ENCODE data around the gene PIEZO2. TPM values are rescaled to one million over a fixed set of nuclear protein-coding genes. Genes with fewer than 3 reads are reported as not detected.

Gene PIEZO2
- total and polyA plus RNA-seq, 10 donors = 0.42 to 13.0 (median 8.0) TPM

- TF ChIP-seq POLR2A (IDR thresholded peaks at IDR 0.05) (no peak), POLR2AphosphoS5 (IDR thresholded peaks at IDR 0.05) (no peak)
- TF ChIP-seq, protein P1, sequence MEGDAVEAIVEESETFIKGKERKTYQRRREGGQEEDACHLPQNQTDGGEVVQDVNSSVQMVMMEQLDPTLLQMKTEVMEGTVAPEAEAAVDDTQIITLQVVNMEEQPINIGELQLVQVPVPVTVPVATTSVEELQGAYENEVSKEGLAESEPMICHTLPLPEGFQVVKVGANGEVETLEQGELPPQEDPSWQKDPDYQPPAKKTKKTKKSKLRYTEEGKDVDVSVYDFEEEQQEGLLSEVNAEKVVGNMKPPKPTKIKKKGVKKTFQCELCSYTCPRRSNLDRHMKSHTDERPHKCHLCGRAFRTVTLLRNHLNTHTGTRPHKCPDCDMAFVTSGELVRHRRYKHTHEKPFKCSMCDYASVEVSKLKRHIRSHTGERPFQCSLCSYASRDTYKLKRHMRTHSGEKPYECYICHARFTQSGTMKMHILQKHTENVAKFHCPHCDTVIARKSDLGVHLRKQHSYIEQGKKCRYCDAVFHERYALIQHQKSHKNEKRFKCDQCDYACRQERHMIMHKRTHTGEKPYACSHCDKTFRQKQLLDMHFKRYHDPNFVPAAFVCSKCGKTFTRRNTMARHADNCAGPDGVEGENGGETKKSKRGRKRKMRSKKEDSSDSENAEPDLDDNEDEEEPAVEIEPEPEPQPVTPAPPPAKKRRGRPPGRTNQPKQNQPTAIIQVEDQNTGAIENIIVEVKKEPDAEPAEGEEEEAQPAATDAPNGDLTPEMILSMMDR (IDR thresholded peaks at IDR 0.05 in 8 of 11, conservative IDR thresholded peaks at IDR 0.05 in 3 of 11) = no peak
- H3K4me3 ChIP-seq = no peak overlapping the region
Observed at GRCh38 chr18:10745971-10746370, 403.4 kb downstream of the PIEZO2 start.

GRCh38 chr18:10745219-10745618, 404.1 kb downstream of the PIEZO2 start:
- TF ChIP-seq, protein P1 (IDR thresholded peaks at IDR 0.05 in 8 of 11, conservative IDR thresholded peaks at IDR 0.05 in 3 of 11) = no peak
- TF ChIP-seq POLR2A (IDR thresholded peaks at IDR 0.05) (no peak), POLR2AphosphoS5 (IDR thresholded peaks at IDR 0.05) (no peak)
- intact Hi-C loops (cut with DNase I; ENCODE audit: low total_unique reads) = no loop called here
- WGBS, 5 donors = 77 to 83% (median 80%) methylated on average over 8 of the region's 8 CpGs

More at GRCh38 chr18:10745971-10746370, 403.4 kb downstream of the PIEZO2 start:
- H3K36me3 ChIP-seq = no peaks in the 10 kb centered on the region
- no peak overlapping the region for H3K27ac ChIP-seq
- no peaks in the 10 kb centered on the region for H3K9me3 ChIP-seq
- no peaks in the 10 kb centered on the region for H3K4me1 ChIP-seq
- DNase-seq = no peak
- no peaks in the 10 kb centered on the region for H3K27me3 ChIP-seq (replicated peaks in 1 of 7)
- intact Hi-C loops (cut with DNase I; ENCODE audit: low total_unique reads) = no loop called here
- WGBS, 5 donors = 84 to 90% (median 88%) methylated on average over 3 of the region's 3 CpGs

DNA sequence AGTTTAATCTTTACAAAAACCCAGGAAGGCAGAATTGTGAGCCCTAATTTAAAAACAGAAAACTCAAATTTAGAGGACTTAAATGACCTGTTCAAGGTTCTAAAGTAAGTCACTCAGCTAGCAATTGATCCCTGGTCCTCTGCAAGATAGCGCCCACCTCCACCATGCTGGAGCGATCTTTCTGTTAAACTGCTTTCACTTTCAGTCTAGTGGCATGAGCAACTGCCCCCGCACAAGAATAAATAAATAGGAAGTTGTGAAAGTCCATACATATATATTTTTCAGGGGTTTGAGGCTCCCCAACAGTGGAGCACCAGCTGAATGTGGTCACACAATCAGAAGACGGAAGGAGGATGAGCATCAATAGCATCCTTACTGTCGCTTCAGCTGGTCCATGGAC, 405.6 kb downstream of the PIEZO2 start:
- Histone ChIP-seq H3K4me1 (no peaks in the 10 kb centered on the region), H3K27ac (no peak overlapping the region), H3K9me3 (no peaks in the 10 kb centered on the region), H3K27me3 (replicated peaks in 1 of 7) (no peaks in the 10 kb centered on the region), H3K36me3 (no peaks in the 10 kb centered on the region), H3K4me3 (peak overlapping the region in 1 of 8 donors; percentile 27)
- 51 to 73% (median 63%) methylated on average over 5 of the region's 5 CpGs for WGBS, 5 donors
- intact Hi-C loops (cut with DNase I; ENCODE audit: low total_unique reads) = no loop called here
- TF ChIP-seq POLR2AphosphoS5 (IDR thresholded peaks at IDR 0.05) = no peak
- TF ChIP-seq, protein P1 (IDR thresholded peaks at IDR 0.05 in 8 of 11, conservative IDR thresholded peaks at IDR 0.05 in 3 of 11) = no peak
- TF ChIP-seq POLR2A (IDR thresholded peaks at IDR 0.05) = no peak
- no peak for DNase-seq

More at GRCh38 chr18:10745219-10745618, 404.1 kb downstream of the PIEZO2 start:
- H3K36me3 ChIP-seq = no peaks in the 10 kb centered on the region
- DNase-seq = no peak
- H3K27ac ChIP-seq = no peak overlapping the region
- no peaks in the 10 kb centered on the region for H3K4me1 ChIP-seq
- H3K4me3 ChIP-seq = no peak overlapping the region
- no peaks in the 10 kb centered on the region for H3K9me3 ChIP-seq
- H3K27me3 ChIP-seq (replicated peaks in 1 of 7) = no peaks in the 10 kb centered on the region

- intact Hi-C loops (cut with DNase I; ENCODE audit: low total_unique reads) = no loop called here
- H3K27me3 ChIP-seq (replicated peaks in 1 of 7) = no peaks in the 10 kb centered on the region
- TF ChIP-seq, protein P1 (IDR thresholded peaks at IDR 0.05 in 8 of 11, conservative IDR thresholded peaks at IDR 0.05 in 3 of 11) = no peak
- TF ChIP-seq POLR2A (IDR thresholded peaks at IDR 0.05) = no peak
- H3K9me3 ChIP-seq = no peaks in the 10 kb centered on the region
- no peak overlapping the region for H3K4me3 ChIP-seq
- H3K36me3 ChIP-seq = no peaks in the 10 kb centered on the region
- 77 to 92% (median 86%) methylated on average over 3 of the region's 3 CpGs for WGBS, 5 donors
- H3K4me1 ChIP-seq = no peaks in the 10 kb centered on the region
- no peak for DNase-seq
- H3K27ac ChIP-seq = no peak overlapping the region
Observed at GRCh38 chr18:10739152-10739551, 410.2 kb downstream of the PIEZO2 start.

Data from spleen (tissue), 11 donors.